Smooth muscle cell (in vitro differentiated cells): ENCODE results near the gene ABAT. TPM values are rescaled to one million over a fixed set of nuclear protein-coding genes. Genes with fewer than 3 reads are reported as not detected.

ENCODE experiments used
- DNase-seq: peaks from one replicate; lab custom pipeline; 2025; ENCODE audit not compliant: unreplicated experiment; lab: John Stamatoyannopoulos, UW
- H2AFZ ChIP-seq: fragments of 200-600 bp; sonication (generic); 2 replicates; pipeline ENCODE4 v1.6.0; 2016; ENCODE audit warnings: antibody characterized with exemption, low read depth, mild to moderate bottlenecking
- H3F3A ChIP-seq: fragments of 200-600 bp; sonication (generic); 2 replicates; pipeline ENCODE4 v1.6.0; 2017; ENCODE audit warnings: antibody characterized with exemption, low read depth
- H3K27ac ChIP-seq: fragments of 200-600 bp; sonication (generic); 2 replicates; pipeline ENCODE4 v1.5.1; 2016; ENCODE audit warnings: low read depth, mild to moderate bottlenecking
- H3K27me3 ChIP-seq: fragments of 200-600 bp; sonication (generic); 2 replicates; pipeline ENCODE4 v1.6.1; 2016; ENCODE audit warnings: low read depth, mild to moderate bottlenecking
- H3K36me3 ChIP-seq: fragments of 200-600 bp; sonication (generic); 2 replicates; pipeline ENCODE4 v1.5.1; 2016; ENCODE audit warnings: low read depth
- H3K4me1 ChIP-seq: fragments of 200-600 bp; sonication (generic); 2 replicates; pipeline ENCODE4 v1.5.1; 2016; ENCODE audit warnings: low read depth
- H3K4me2 ChIP-seq: fragments of 200-600 bp; sonication (generic); 2 replicates; pipeline ENCODE4 v1.6.0; 2016; ENCODE audit warnings: mild to moderate bottlenecking
- H3K4me3 ChIP-seq: fragments of 200-600 bp; sonication (generic); 2 replicates; pipeline ENCODE4 v1.5.1; 2016; ENCODE audit warnings: mild to moderate bottlenecking
- H3K79me2 ChIP-seq: fragments of 200-600 bp; sonication (generic); 2 replicates; pipeline ENCODE4 v1.6.0; 2016; ENCODE audit warnings: low read depth, mild to moderate bottlenecking
- H3K9ac ChIP-seq: fragments of 200-600 bp; sonication (generic); 2 replicates; pipeline ENCODE4 v1.6.0; 2016; ENCODE audit warnings: low read depth
- H3K9me3 ChIP-seq: fragments of 200-600 bp; sonication (generic); replicated peaks from 2 replicates; pipeline ENCODE4 v1.5.1; 2016; ENCODE audit warnings: low read depth
- H4K20me1 ChIP-seq: fragments of 200-600 bp; sonication (generic); 2 replicates; pipeline ENCODE4 v1.6.0; 2016; ENCODE audit warnings: low read depth
- WGBS: methylation state at CpG from one replicate; pipeline ENCODE4 v1.1.7; 2016; ENCODE audit warnings: low lambda C conversion rate; 5-methylcytosine and 5-hydroxymethylcytosine counted together
- polyA plus RNA-seq: library from polyadenylated mRNA; unstranded; fragments of >200 nt; fragmentation: Nextera tagmentation; extraction: Ambion mirVana; gene quantifications from 2 replicates; pipeline ENCODE4 v1.2.1, GENCODE V29; 2016
- total RNA-seq: library from RNA; depleted of rRNA; stranded (reverse); fragments of >200 nt; gene quantifications from 2 replicates; pipeline ENCODE4 v1.2.3, GENCODE V29; 2014
- TF ChIP-seq, protein P1 (sequence below): fragments of 200-600 bp; sonication (generic); IDR thresholded peaks from 2 replicates; pipeline ENCODE4 v1.5.1; 2017; ENCODE audit warnings: borderline replicate concordance, mild to moderate bottlenecking, antibody characterized with exemption; ENCODE audit not compliant: insufficient read depth, poor library complexity, severe bottlenecking

ABAT gene
- total and polyA plus RNA-seq, 2 experiments from 2014 or later, result 9.2 to 11.3 TPM

DNA sequence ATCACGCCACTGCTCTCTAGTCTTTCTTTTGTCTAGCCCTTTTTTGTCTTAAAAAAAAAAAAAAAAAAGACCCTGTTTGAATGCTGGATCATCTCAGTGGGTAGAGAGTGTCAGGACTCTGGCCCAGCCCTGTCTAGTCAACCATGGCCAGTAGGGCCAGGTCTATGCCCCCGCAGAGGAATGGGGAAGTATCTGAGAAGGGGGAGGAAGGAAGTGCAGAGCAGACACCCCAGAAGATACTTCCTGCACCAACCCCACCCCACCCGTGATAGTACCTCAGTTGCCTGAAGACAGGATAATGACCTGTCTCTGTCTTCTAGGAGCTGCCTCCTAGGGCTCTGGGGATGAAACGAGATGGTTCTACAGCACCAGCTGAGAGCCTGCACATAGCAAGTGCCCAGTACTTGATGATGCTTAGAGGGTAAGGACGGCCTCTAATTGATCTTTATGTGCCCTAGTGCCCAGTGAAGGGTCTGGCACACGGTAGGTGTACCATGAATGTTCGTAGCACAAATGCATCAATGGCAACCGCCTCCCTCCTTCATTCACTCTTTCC, 55.4 kb downstream of the ABAT start:
- Histone ChIP-seq H3K4me1 (no peaks in the 10 kb centered on the region), H3K4me2 (no peak overlapping the region), H3K27ac (no peak overlapping the region), H3K9ac (no peak overlapping the region), H3K79me2 (no peaks in the 10 kb centered on the region), H2AFZ (no peak overlapping the region), H4K20me1 (no peaks in the 10 kb centered on the region), H3K4me3 (no peak overlapping the region), H3K9me3 (no peaks in the 10 kb centered on the region), H3K36me3 (no peaks in the 10 kb centered on the region), H3F3A (no peaks in the 10 kb centered on the region), H3K27me3 (no peaks in the 10 kb centered on the region)
- TF ChIP-seq, protein P1, sequence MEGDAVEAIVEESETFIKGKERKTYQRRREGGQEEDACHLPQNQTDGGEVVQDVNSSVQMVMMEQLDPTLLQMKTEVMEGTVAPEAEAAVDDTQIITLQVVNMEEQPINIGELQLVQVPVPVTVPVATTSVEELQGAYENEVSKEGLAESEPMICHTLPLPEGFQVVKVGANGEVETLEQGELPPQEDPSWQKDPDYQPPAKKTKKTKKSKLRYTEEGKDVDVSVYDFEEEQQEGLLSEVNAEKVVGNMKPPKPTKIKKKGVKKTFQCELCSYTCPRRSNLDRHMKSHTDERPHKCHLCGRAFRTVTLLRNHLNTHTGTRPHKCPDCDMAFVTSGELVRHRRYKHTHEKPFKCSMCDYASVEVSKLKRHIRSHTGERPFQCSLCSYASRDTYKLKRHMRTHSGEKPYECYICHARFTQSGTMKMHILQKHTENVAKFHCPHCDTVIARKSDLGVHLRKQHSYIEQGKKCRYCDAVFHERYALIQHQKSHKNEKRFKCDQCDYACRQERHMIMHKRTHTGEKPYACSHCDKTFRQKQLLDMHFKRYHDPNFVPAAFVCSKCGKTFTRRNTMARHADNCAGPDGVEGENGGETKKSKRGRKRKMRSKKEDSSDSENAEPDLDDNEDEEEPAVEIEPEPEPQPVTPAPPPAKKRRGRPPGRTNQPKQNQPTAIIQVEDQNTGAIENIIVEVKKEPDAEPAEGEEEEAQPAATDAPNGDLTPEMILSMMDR, result no peak
- 91% methylated on average over 8 of the region's 8 CpGs for WGBS
- DNase-seq, result no peak

DNA sequence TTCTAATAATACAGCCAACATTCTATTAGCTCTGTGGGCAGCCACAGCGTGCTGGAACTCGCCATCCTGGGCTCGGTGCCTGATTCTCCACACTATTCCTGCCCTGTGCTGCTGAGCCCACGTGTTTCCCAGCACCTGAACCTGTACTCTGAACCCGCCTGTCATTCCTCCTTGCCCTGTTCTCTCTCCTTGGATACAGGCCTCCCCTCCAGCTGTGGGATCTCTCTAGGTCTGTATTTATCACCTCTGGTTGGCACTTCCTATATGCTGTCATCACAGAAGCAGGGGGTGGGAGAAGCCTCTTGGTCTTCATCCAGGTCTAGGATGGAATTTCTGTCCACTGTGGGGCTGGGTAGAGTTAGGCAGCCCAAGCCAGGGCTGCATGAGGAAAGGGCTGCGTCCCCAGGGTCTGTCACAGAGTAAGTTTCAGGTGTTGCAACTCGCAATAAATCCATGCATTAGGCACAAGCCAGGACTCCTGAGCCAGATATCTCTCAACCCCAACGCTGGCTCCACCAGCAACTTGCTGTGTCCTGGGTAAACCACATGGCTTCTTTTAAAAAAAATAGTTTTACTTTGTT, 56.0 kb downstream of the ABAT start:
- Histone ChIP-seq H2AFZ (no peak overlapping the region), H3K9me3 (no peaks in the 10 kb centered on the region), H3K27ac (no peak overlapping the region), H3K9ac (no peak overlapping the region), H3K4me3 (no peak overlapping the region), H3K4me1 (no peaks in the 10 kb centered on the region), H3K27me3 (no peaks in the 10 kb centered on the region), H4K20me1 (no peaks in the 10 kb centered on the region), H3K4me2 (no peak overlapping the region), H3F3A (no peaks in the 10 kb centered on the region), H3K36me3 (no peaks in the 10 kb centered on the region), H3K79me2 (no peaks in the 10 kb centered on the region)
- no peak for DNase-seq
- 83% methylated on average over 8 of the region's 8 CpGs for WGBS
- TF ChIP-seq, protein P1, result no peak

DNA sequence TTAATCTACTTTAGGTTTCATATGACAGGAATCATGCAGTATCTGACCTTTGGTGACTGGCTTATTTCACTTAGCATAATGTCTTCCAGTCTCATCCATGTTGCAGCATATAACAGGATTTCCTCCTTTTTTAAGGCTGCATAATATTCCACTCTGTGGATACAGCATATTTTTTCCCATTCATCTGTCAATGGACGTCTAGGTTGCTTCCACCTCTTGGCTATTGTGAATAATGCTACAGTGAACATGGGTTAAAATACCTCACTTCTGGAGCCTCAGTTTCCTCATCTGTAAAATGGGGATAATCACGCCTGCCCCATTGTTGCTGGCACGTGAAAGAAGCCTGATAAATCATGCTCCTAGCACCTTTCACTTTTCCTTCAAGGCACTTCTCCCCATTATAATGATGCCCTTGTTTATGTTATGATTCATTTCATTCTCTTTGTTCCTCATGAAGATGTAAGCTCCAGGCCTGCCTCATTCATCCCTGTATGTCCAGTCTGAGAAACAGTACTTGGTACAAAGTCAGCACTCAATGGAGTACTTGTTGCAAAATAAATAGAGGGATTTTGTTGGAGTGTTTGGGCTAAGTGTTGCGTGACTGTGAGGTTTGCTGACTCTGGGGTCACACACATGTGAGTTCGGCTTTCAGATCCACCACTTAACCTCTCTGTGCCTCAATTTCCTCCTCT, 59.6 kb downstream of the ABAT start:
- no peak overlapping the region for H3K9ac ChIP-seq
- H3K27ac ChIP-seq, result no peak overlapping the region
- no peaks in the 10 kb centered on the region for H3K36me3 ChIP-seq
- H2AFZ ChIP-seq, result no peak overlapping the region
- no peak overlapping the region for H3K4me3 ChIP-seq
- H3F3A ChIP-seq, result no peaks in the 10 kb centered on the region
- 90% methylated on average over 5 of the region's 5 CpGs for WGBS
- H4K20me1 ChIP-seq, result no peaks in the 10 kb centered on the region
- no peaks in the 10 kb centered on the region for H3K79me2 ChIP-seq
- no peak overlapping the region for H3K4me2 ChIP-seq
- no peaks in the 10 kb centered on the region for H3K27me3 ChIP-seq
- TF ChIP-seq, protein P1, result no peak
- H3K4me1 ChIP-seq, result no peaks in the 10 kb centered on the region
- no peak for DNase-seq
- no peaks in the 10 kb centered on the region for H3K9me3 ChIP-seq
